Spleen (tissue), 11 donors: ENCODE data around the gene BLTP3B. TPM values are rescaled to one million over a fixed set of nuclear protein-coding genes. Genes with fewer than 3 reads are reported as not detected.

Experiments
- DNase-seq: peaks from one replicate; pipeline ENCODE4 v3.0.0-alpha.2; 2020
- H3K27ac ChIP-seq, 8 donors: fragments of 200-600 bp; sonication (generic) in 7 of 8; 1 replicate in 4 of 8; 2 replicates in 4 of 8; pipeline versions ENCODE4 v1.5.0 to v1.8.0; 2016 to 2021; ENCODE audit warnings: inconsistent platforms in 4 of 8, mild to moderate bottlenecking in 4 of 8, moderate library complexity in 1 of 8
- H3K27me3 ChIP-seq, 7 donors: fragments of 200-600 bp; sonication (generic) in 6 of 7; replicated peaks in 1 of 7; 1 replicate in 4 of 7; 2 replicates in 3 of 7; pipeline versions ENCODE4 v1.5.0 to v1.8.0; 2016 to 2021; ENCODE audit warnings: inconsistent platforms in 3 of 7, mild to moderate bottlenecking in 1 of 7
- H3K36me3 ChIP-seq, 6 donors: fragments of 200-600 bp; sonication (generic) in 5 of 6; 1 replicate in 4 of 6; 2 replicates in 2 of 6; pipeline versions ENCODE4 v1.5.0 to v1.8.0; 2016 to 2021; ENCODE audit warnings: inconsistent platforms in 2 of 6
- H3K4me1 ChIP-seq, 6 donors: fragments of 200-600 bp; sonication (generic) in 5 of 6; 1 replicate in 3 of 6; 2 replicates in 3 of 6; pipeline versions ENCODE4 v1.5.0 to v1.8.0; 2016 to 2021; ENCODE audit warnings: inconsistent platforms in 3 of 6
- H3K4me3 ChIP-seq, 8 donors: fragments of 200-600 bp; sonication (generic) in 7 of 8; 1 replicate in 4 of 8; 2 replicates in 4 of 8; pipeline versions ENCODE4 v1.5.0 to v1.8.0; 2016 to 2021; ENCODE audit warnings: inconsistent platforms in 4 of 8, mild to moderate bottlenecking in 4 of 8, moderate library complexity in 2 of 8
- H3K9me3 ChIP-seq, 8 donors: fragments of 200-600 bp; sonication (generic) in 7 of 8; 1 replicate in 4 of 8; 2 replicates in 4 of 8; pipeline versions ENCODE4 v1.5.0 to v1.8.0; 2016 to 2021; ENCODE audit warnings: inconsistent platforms in 4 of 8
- POLR2A ChIP-seq, 3 donors: fragments of 450-650 bp; IDR thresholded peaks; one replicate each; pipeline ENCODE4 v1.5.1; 2017; ENCODE audit warnings: antibody characterized with exemption in 3 of 3, mild to moderate bottlenecking in 1 of 3
- POLR2AphosphoS5 ChIP-seq, 3 donors: sonication (generic); formaldehyde crosslinking; IDR thresholded peaks; one replicate each; pipeline ENCODE4 v1.5.1; 2017; ENCODE audit warnings: antibody characterized with exemption in 3 of 3
- WGBS, 5 donors: extraction: QIAGEN DNeasy Blood & Tissue Kit in 3 of 5; methylation state at CpG; one replicate each; pipeline versions ENCODE4 v1.1.5 to v1.1.7; 2013 to 2018; 5-methylcytosine and 5-hydroxymethylcytosine counted together
- intact Hi-C: fragments of 100-400 bp; cut with DNase I; formaldehyde crosslinking; loops from one replicate; pipeline ENCODE4 v1.15.0; 2023; ENCODE audit warnings: low total_unique reads
- polyA plus RNA-seq, 3 donors: library from polyadenylated mRNA; stranded (reverse); fragments of 200-250 nt; gene quantifications; one replicate each; pipeline ENCODE4 v1.2.1, GENCODE V29; 2013
- total RNA-seq, 7 donors: library from RNA; depleted of rRNA in 3 of 7; stranded (reverse); fragments of >200 nt in 3 of 7; fragmentation: NEBNext Ultra II Directional in 4 of 7; extraction: Animal tissue kit (Norgen Biotek cat#: 25700) in 4 of 7; gene quantifications; one replicate each; pipeline versions ENCODE4 v1.1.0 to v1.2.1, GENCODE V29; 2016 to 2021
- TF ChIP-seq, protein P1 (sequence below), 11 experiments: fragments of 200-600 bp in 7 of 11; fragments of 450-650 bp in 4 of 11; sonication (generic) in 4 of 11; IDR thresholded peaks in 8 of 11; conservative IDR thresholded peaks in 3 of 11; 1 replicate in 7 of 11; 2 replicates in 4 of 11; pipeline versions ENCODE4 v1.4.0 to v1.8.0; 2016 to 2021; ENCODE audit warnings: antibody characterized with exemption in 11 of 11, inconsistent platforms in 4 of 11, mild to moderate bottlenecking in 1 of 11
- donor health status: healthy with polysubstance abuse.
- donor health status: DM: no; HTN: no; CAD: no; lungs with moderate emphysema.
- donor health status: DM: no; HTN: no; CAD: no.
- donor health status: Bipolar disorder and iron deficiency.
- donor health status: healthy.
- donor health status: DM: no; HTN: no; CAD: no.
- donor health status: DM: yes; HTN: yes; CAD: no.

The BLTP3B gene
- total and polyA plus RNA-seq, 10 donors = 3.8 to 42.5 (median 31.9) TPM

DNA sequence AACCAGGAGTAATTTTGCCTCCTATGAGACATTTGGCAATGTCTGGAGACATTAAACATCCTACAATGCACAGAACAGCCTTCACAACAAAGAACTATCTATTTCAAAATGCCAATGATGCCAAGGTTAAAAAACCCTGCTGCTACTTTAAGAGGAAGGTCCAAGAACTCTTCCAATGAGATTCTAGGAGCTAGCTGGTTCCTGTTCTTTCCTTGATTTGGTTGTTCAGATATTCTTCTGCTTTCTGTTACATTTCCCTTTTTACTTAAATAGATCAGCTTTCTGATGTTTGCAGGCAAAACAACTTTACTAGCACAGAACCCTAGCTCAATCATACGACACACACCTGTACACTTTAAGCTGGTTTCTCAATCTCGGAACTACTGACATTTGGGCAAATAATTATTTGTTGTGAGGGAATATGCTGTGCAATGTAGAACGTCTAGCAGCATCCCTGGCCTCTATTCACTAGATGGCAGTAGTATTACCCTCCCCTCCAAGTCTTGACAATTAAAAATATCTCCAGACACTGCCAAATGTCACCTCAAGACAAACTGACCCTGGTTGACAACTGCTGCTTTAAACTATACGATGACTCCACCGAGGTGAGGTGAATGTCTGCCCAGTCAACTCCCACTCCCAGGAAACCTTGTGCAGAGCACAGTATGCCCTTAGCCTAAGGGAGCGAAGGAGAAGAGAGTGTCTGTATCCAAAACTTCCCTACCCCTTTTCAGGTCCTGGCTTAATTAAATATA, 4.4 kb downstream of the BLTP3B start:
- no peaks in the 10 kb centered on the region for H3K27me3 ChIP-seq
- peaks cover 13 to 90% (median 48%) of the 10 kb centered on the region in 6 donors for H3K4me1 ChIP-seq
- intact Hi-C loops = no loop called here
- H3K4me3 ChIP-seq = peak overlapping the region in 2 of 8 donors; percentile 10 to 52
- DNase-seq = no peak
- H3K27ac ChIP-seq = peak overlapping the region in 6 of 8 donors; percentile 22 to 80 (median 62)
- no peak for TF ChIP-seq POLR2A (IDR thresholded peaks at IDR 0.05)
- TF ChIP-seq, protein P1, sequence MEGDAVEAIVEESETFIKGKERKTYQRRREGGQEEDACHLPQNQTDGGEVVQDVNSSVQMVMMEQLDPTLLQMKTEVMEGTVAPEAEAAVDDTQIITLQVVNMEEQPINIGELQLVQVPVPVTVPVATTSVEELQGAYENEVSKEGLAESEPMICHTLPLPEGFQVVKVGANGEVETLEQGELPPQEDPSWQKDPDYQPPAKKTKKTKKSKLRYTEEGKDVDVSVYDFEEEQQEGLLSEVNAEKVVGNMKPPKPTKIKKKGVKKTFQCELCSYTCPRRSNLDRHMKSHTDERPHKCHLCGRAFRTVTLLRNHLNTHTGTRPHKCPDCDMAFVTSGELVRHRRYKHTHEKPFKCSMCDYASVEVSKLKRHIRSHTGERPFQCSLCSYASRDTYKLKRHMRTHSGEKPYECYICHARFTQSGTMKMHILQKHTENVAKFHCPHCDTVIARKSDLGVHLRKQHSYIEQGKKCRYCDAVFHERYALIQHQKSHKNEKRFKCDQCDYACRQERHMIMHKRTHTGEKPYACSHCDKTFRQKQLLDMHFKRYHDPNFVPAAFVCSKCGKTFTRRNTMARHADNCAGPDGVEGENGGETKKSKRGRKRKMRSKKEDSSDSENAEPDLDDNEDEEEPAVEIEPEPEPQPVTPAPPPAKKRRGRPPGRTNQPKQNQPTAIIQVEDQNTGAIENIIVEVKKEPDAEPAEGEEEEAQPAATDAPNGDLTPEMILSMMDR (IDR thresholded peaks at IDR 0.05 in 8 of 11, conservative IDR thresholded peaks at IDR 0.05 in 3 of 11) = peak in 5 of 11 experiments; percentile 13 to 33 (median 26)
- WGBS, 5 donors = 28 to 36% (median 30%) methylated on average over 6 of the region's 6 CpGs
- no peaks in the 10 kb centered on the region for H3K9me3 ChIP-seq
- no peaks in the 10 kb centered on the region for H3K36me3 ChIP-seq

DNA sequence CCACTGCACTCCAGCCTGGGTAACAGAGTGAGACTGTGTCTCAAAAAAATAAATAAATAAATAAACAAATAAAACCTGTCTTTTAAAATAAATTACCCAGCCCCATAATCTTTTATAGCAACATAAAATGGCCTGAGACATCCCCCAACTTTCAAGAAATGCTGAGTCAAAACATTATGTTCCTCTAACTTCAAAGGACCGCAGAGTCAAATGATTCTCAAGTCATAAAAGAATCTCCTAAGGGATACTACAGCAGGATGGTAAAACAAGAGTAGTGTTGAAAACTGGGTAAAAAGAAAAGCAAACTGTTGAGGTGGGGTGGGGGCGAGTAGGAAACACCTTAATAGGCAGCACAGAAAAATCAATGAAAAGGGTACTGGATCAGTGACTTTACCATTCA, 9.5 kb downstream of the BLTP3B start:
- H3K27me3 ChIP-seq = no peaks in the 10 kb centered on the region
- TF ChIP-seq, protein P1 (IDR thresholded peaks at IDR 0.05 in 8 of 11, conservative IDR thresholded peaks at IDR 0.05 in 3 of 11) = no peak
- TF ChIP-seq POLR2AphosphoS5 (IDR thresholded peaks at IDR 0.05) = no peak
- no peak for TF ChIP-seq POLR2A (IDR thresholded peaks at IDR 0.05)
- peaks cover 0 to 8% (median 0%) of the 10 kb centered on the region in 8 donors for H3K9me3 ChIP-seq
- no peak overlapping the region for H3K4me3 ChIP-seq
- no peak overlapping the region for H3K27ac ChIP-seq
- 83 to 91% (median 85%) methylated on average over 2 of the region's 2 CpGs for WGBS, 5 donors
- no peaks in the 10 kb centered on the region for H3K36me3 ChIP-seq
- DNase-seq = no peak
- H3K4me1 ChIP-seq = peaks cover 7 to 78% (median 24%) of the 10 kb centered on the region in 6 donors
- intact Hi-C loops = no loop called here

DNA sequence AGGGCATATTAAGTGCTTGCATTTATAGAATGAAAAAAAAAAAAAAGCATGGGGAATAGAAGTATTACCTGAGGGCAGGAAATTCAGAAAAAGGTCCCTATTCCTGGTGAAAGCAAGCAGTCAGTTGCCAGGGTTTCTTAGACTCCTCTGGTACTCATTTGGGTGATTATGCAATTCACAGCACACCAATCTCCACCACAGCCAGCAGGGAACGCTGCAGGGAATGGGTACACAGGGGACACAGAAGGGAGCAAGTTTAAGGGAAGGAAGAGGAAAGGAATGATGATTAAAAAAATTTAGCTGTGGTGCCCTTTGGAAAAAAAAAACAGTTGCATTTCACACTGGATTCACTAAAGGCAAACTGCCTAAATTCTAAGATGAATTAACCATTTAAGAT, 14.2 kb downstream of the BLTP3B start:
- TF ChIP-seq, protein P1 (IDR thresholded peaks at IDR 0.05 in 8 of 11, conservative IDR thresholded peaks at IDR 0.05 in 3 of 11) = peak in 1 of 11 experiments; percentile 7
- no peak for TF ChIP-seq POLR2AphosphoS5 (IDR thresholded peaks at IDR 0.05)
- TF ChIP-seq POLR2A (IDR thresholded peaks at IDR 0.05) = no peak
- Histone ChIP-seq H3K4me3 (peak overlapping the region in 2 of 8 donors; percentile 5 to 7), H3K9me3 (peaks cover 0 to 8% (median 0%) of the 10 kb centered on the region in 8 donors), H3K4me1 (peaks cover 14 to 63% (median 29%) of the 10 kb centered on the region in 6 donors), H3K36me3 (no peaks in the 10 kb centered on the region), H3K27ac (peak overlapping the region in 7 of 8 donors; percentile 31 to 82 (median 64)), H3K27me3 (no peaks in the 10 kb centered on the region)
- 13 to 28% (median 20%) methylated on average over 1 of the region's 1 CpG for WGBS, 5 donors
- intact Hi-C loops = no loop called here
- DNase-seq = no peak

DNA sequence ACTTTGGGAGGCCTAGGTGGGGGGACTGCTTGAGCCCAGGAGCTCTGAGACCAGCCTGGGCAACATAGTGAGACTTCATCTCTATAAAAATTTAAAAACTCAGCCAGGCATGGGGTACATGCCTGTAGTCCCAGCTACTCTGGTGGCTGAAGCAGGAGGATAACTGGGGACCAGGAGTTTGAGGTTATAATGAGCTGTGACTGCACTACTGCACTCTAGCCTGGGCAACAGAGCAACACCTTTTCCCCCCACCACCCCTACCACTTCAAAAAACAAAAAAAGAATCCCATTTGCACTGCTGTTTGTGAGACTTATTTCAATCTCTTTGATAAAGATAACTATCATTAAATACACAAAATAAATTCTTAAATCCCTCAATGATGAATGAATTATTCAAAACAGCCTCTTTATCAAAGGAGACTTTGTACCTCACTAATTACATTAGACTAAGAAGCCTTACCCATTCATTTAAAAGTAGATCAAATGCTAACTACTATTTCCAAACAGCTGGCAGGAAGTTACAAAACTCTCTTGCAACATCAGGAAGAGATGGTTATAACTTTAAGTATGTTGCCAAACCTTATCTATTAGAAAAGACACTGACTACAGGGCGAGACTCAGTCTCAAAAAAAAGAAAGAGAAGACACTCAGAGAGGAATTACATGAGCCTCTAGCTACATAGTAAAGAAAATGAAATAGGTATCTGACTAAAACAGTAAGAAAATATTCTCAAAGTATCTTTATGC, 14.7 kb downstream of the BLTP3B start:
- Histone ChIP-seq H3K27ac (peak overlapping the region in 7 of 8 donors; percentile 31 to 82 (median 64)), H3K36me3 (no peaks in the 10 kb centered on the region), H3K27me3 (no peaks in the 10 kb centered on the region), H3K4me1 (peaks cover 14 to 63% (median 30%) of the 10 kb centered on the region in 6 donors), H3K4me3 (peak overlapping the region in 1 of 8 donors; percentile 5), H3K9me3 (peaks cover 0 to 8% (median 0%) of the 10 kb centered on the region in 8 donors)
- intact Hi-C loops = no loop called here
- 10 to 30% (median 12%) methylated on average over 1 of the region's 1 CpG for WGBS, 5 donors
- DNase-seq = no peak
- no peak for TF ChIP-seq POLR2AphosphoS5 (IDR thresholded peaks at IDR 0.05)
- TF ChIP-seq, protein P1 (IDR thresholded peaks at IDR 0.05 in 8 of 11, conservative IDR thresholded peaks at IDR 0.05 in 3 of 11) = no peak
- no peak for TF ChIP-seq POLR2A (IDR thresholded peaks at IDR 0.05)
